Astrocyte (in vitro differentiated cells and primary cell): ENCODE data around the gene AMZ1. TPM values are rescaled to one million over a fixed set of nuclear protein-coding genes. Genes with fewer than 3 reads are reported as not detected.
"Not testable (repeated sequence)": the region's sequence is repeated elsewhere in the genome, so short reads cannot be mapped to it uniquely, and the experiment has no call there.

Source experiments
- DNase-seq: peaks from one replicate; pipeline ENCODE4 v3.0.0-alpha.2; 2010; ENCODE audit warnings: low read depth
- FAIRE-seq: peaks from 2 replicates; lab custom pipeline; 2011; peaks lifted over from hg19 to GRCh38; lab: Jason Lieb, UNC
- H2AFZ ChIP-seq: 2 replicates; pipeline ENCODE4 v1.6.0; 2012; ENCODE audit warnings: low read depth, low read length, inconsistent platforms
- H3K27ac ChIP-seq: 2 replicates; pipeline ENCODE4 v1.5.1; 2011; ENCODE audit warnings: low read depth, low read length, inconsistent platforms
- H3K27me3 ChIP-seq: 2 replicates; pipeline ENCODE4 v1.6.0; 2011; ENCODE audit warnings: low read length, inconsistent platforms; ENCODE audit not compliant: insufficient read depth
- H3K36me3 ChIP-seq: 2 replicates; pipeline ENCODE4 v1.5.1; 2011; ENCODE audit warnings: low read length, inconsistent platforms; ENCODE audit not compliant: insufficient read depth
- H3K4me1 ChIP-seq: 2 replicates; pipeline ENCODE4 v1.5.1; 2011; ENCODE audit warnings: low read length, inconsistent platforms; ENCODE audit not compliant: insufficient read depth
- H3K4me2 ChIP-seq: 2 replicates; pipeline ENCODE4 v1.6.0; 2012; ENCODE audit warnings: low read length, inconsistent platforms
- H3K4me3 ChIP-seq: 2 replicates; pipeline ENCODE4 v1.5.1; 2011; ENCODE audit warnings: low read depth, mild to moderate bottlenecking, low read length, inconsistent platforms; ENCODE audit not compliant: insufficient read depth
- H3K79me2 ChIP-seq: 2 replicates; pipeline ENCODE4 v1.6.0; 2012; ENCODE audit warnings: mild to moderate bottlenecking, low read length, inconsistent platforms; ENCODE audit not compliant: insufficient read depth
- H3K9ac ChIP-seq: 2 replicates; pipeline ENCODE4 v1.6.0; 2012; ENCODE audit warnings: mild to moderate bottlenecking, low read length, inconsistent platforms
- H3K9me3 ChIP-seq: 2 replicates; pipeline ENCODE4 v1.5.1; 2012; ENCODE audit warnings: low read depth, mild to moderate bottlenecking, low read length, inconsistent platforms; ENCODE audit not compliant: insufficient read depth
- H4K20me1 ChIP-seq: 2 replicates; pipeline ENCODE4 v1.6.0; 2012; ENCODE audit warnings: low read length, inconsistent platforms; ENCODE audit not compliant: insufficient read depth
- H3K27ac Mint-ChIP-seq: one replicate; pipeline ENCODE4 v1.8.0; 2021; ENCODE audit warnings: mild to moderate bottlenecking, mixed read lengths; ENCODE audit not compliant: unreplicated experiment
- H3K27me3 Mint-ChIP-seq: one replicate; pipeline ENCODE4 v1.8.0; 2021; ENCODE audit warnings: low read depth, mixed read lengths; ENCODE audit not compliant: unreplicated experiment
- H3K36me3 Mint-ChIP-seq: one replicate; pipeline ENCODE4 v1.8.0; 2021; ENCODE audit warnings: low read depth, mixed read lengths; ENCODE audit not compliant: unreplicated experiment
- H3K4me1 Mint-ChIP-seq: one replicate; pipeline ENCODE4 v1.8.0; 2021; ENCODE audit warnings: low read depth, mixed read lengths; ENCODE audit not compliant: unreplicated experiment
- H3K4me3 Mint-ChIP-seq: one replicate; pipeline ENCODE4 v1.8.0; 2021; ENCODE audit warnings: mild to moderate bottlenecking, moderate library complexity, mixed read lengths; ENCODE audit not compliant: unreplicated experiment
- H3K9me3 Mint-ChIP-seq: one replicate; pipeline ENCODE4 v1.8.0; 2021; ENCODE audit warnings: mild to moderate bottlenecking, mixed read lengths; ENCODE audit not compliant: unreplicated experiment
- EZH2 ChIP-seq: IDR thresholded peaks from 2 replicates; pipeline ENCODE4 v1.6.1; 2012; ENCODE audit warnings: mild to moderate bottlenecking, low read length, inconsistent platforms; ENCODE audit not compliant: insufficient read depth
- total RNA-seq: library from RNA; stranded (reverse); gene quantifications from 2 replicates; pipeline ENCODE4 v1.2.1, GENCODE V29; 2021
- TF ChIP-seq, protein P1 (sequence below): IDR thresholded peaks from 2 replicates; pipeline ENCODE4 v1.5.1; 2011; ENCODE audit warnings: low read depth, mild to moderate bottlenecking, inconsistent platforms, low read length, moderate library complexity; ENCODE audit not compliant: insufficient read depth

The AMZ1 gene
- total RNA-seq, 1 donor from 2014 or later, result 3.4 TPM

DNA sequence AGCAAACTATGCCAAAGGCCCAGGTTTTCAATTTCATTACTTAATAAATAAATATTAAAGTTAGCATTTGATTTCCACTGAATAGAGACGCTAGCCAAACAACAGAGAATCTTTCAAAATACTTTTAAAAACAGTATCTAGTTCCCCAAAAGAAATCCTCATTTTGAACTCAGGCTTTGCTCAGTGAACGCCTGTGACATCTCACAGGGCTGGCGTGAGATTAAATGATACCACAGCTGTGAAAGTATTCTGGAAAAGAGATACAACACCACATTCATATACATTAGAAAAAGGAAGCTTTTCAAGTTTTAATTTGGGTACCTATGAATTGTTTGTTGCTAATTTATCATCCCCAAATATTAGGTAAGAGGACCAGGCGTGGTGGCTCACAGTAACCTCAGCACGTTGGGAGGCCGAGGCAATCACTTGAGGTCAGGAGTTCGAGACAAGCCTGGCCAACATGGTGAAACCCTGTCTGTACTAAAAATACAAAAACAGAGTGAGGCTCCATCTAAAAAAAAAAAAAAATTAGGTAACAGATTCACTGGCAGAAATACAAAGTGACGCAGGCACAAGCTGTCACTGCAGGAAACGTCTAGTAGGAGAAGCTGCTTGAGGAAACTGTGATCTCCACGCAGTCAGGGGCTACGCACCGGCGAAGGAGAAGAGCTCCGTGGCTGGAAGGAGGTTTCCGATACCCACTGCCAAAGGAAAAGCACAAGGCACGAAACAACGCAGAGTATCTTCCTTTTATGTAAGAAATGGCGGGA lies 50.0 kb downstream of the AMZ1 start:
- Histone ChIP-seq H3K9ac (no peak overlapping the region), H3K79me2 (peaks cover 39% of the 10 kb centered on the region), H2AFZ (no peak overlapping the region), H3K4me3 (no peak overlapping the region), H3K9me3 (no peaks in the 10 kb centered on the region), H3K27ac (no peak overlapping the region), H3K4me1 (peaks cover 6% of the 10 kb centered on the region), H4K20me1 (peaks cover 51% of the 10 kb centered on the region), H3K36me3 (no peaks in the 10 kb centered on the region), H3K27me3 (no peaks in the 10 kb centered on the region), H3K4me2 (no peak overlapping the region)
- no peak for FAIRE-seq
- no peak for DNase-seq
- H3K36me3 Mint-ChIP-seq, result peaks cover 26% of the 10 kb centered on the region
- TF ChIP-seq, protein P1, sequence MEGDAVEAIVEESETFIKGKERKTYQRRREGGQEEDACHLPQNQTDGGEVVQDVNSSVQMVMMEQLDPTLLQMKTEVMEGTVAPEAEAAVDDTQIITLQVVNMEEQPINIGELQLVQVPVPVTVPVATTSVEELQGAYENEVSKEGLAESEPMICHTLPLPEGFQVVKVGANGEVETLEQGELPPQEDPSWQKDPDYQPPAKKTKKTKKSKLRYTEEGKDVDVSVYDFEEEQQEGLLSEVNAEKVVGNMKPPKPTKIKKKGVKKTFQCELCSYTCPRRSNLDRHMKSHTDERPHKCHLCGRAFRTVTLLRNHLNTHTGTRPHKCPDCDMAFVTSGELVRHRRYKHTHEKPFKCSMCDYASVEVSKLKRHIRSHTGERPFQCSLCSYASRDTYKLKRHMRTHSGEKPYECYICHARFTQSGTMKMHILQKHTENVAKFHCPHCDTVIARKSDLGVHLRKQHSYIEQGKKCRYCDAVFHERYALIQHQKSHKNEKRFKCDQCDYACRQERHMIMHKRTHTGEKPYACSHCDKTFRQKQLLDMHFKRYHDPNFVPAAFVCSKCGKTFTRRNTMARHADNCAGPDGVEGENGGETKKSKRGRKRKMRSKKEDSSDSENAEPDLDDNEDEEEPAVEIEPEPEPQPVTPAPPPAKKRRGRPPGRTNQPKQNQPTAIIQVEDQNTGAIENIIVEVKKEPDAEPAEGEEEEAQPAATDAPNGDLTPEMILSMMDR, result no peak
- no peak for TF ChIP-seq EZH2
- H3K4me3 Mint-ChIP-seq, result no peak overlapping the region
- no peak overlapping the region for H3K27ac Mint-ChIP-seq
- H3K4me1 Mint-ChIP-seq, result peaks cover 4% of the 10 kb centered on the region
- no peaks in the 10 kb centered on the region for H3K27me3 Mint-ChIP-seq
- peaks cover 6% of the 10 kb centered on the region for H3K9me3 Mint-ChIP-seq

DNA sequence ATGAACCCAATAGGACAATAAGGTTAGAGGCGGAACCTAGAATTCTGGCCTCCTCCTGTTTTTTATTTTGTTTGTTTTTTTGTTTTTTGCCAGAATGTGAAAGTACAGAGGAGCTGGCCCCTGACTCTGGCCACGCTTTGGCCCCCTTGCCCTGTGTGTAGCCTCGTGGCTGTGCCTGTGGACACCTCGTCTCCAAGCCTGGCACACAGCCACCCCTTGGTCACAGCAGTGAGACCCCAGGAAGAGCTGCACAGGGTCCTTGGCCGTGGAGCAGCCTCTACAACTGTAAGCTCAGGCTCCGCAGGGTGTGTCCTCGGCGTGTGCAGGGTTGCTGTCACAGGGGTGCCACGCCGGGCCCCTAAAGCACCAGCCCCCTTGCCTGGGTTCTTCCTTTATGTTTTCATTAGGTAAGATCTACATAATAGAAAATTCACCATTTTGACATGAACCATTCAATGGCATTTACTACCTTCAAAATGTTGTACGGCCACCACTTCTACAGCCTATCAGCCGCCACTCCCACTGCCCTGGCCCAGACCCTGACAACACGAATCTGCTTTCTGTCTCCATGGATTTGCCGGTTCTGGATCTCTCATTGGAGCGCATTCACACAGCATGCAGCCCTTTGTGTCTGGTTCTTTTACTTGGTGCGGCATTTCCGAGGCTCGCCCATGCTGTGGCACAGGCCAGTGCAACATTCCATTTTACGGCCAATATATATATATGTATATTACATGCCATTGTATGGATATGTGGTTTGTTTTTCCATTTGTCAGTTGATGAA lies 51.0 kb downstream of the AMZ1 start:
- Mint-ChIP-seq H3K27me3 (no peaks in the 10 kb centered on the region), H3K4me3 (no peak overlapping the region), H3K4me1 (peaks cover 2% of the 10 kb centered on the region), H3K27ac (no peak overlapping the region), H3K9me3 (peaks cover 12% of the 10 kb centered on the region), H3K36me3 (peaks cover 29% of the 10 kb centered on the region)
- H3K9me3 ChIP-seq, result no peaks in the 10 kb centered on the region
- H3K4me1 ChIP-seq, result no peaks in the 10 kb centered on the region
- no peak overlapping the region for H3K27ac ChIP-seq
- H3K4me3 ChIP-seq, result no peak overlapping the region
- peaks cover 34% of the 10 kb centered on the region for H3K79me2 ChIP-seq
- no peak overlapping the region for H3K9ac ChIP-seq
- H3K27me3 ChIP-seq, result no peaks in the 10 kb centered on the region
- no peaks in the 10 kb centered on the region for H3K36me3 ChIP-seq
- FAIRE-seq (no peak), DNase-seq (no peak)
- no peak overlapping the region for H3K4me2 ChIP-seq
- no peak overlapping the region for H2AFZ ChIP-seq
- TF ChIP-seq EZH2, result no peak
- TF ChIP-seq, protein P1, result no peak
- peaks cover 52% of the 10 kb centered on the region for H4K20me1 ChIP-seq

DNA sequence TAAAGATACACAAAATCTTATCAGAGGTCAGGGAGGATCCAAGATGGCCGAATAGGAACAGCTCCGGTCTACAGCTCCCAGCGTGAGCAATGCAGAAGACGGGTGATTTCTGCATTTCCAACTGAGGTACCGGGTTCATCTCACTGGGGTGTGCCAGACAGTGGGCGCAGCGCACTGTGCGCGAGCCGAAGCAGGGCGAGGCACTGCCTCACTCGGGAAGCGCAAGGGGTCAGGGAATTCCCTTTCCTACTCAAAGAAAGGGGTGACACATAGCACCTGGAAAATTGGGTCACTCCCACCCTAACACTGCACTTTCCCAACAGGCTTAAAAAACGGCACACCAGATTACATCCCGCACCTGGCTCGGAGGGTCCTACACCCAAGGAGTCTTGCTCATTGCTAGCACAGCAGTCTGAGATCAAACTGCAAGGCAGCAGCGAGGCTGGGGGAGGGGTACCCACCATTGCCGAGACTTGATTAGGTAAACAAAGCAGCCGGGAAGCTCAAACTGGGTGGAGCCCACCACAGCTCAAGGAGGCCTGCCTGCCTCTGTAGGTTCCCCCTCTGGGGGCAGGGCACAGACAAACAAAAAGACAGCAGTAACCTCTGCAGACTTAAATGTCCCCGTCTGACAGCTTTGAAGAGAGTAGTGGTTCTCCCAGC lies 55.7 kb downstream of the AMZ1 start:
- H3K27me3 Mint-ChIP-seq, H3K27ac ChIP-seq, H3K4me3 Mint-ChIP-seq, H3K4me3 ChIP-seq, H3K4me1 ChIP-seq, H3K27me3 ChIP-seq, FAIRE-seq, H3K9me3 ChIP-seq, H3K79me2 ChIP-seq, DNase-seq, H3K9ac ChIP-seq, H3K4me1 Mint-ChIP-seq, H3K36me3 ChIP-seq, H2AFZ ChIP-seq, H3K4me2 ChIP-seq, H3K27ac Mint-ChIP-seq: not testable (repeated sequence)
- Mint-ChIP-seq H3K36me3 (peaks cover 33% of the 10 kb centered on the region), H3K9me3 (peaks cover 31% of the 10 kb centered on the region)
- peaks cover 27% of the 10 kb centered on the region for H4K20me1 ChIP-seq

DNA sequence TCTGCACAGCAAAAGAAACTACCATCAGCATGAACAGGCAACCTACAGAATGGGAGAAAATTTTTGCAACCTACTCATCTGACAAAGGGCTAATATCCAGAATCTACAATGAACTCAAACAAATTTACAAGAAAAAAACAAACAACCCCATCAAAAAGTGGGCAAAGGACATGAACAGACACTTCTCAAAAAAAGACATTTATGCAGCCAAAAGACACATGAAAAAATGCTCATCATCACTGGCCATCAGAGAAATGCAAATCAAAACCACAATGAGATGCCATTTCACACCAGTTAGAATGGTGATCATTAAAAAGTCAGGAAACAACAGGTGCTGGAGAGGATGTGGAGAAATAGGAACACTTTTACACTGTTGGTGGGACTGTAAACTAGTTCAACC lies 60.7 kb downstream of the AMZ1 start:
- H3K9me3 Mint-ChIP-seq, result peaks cover 20% of the 10 kb centered on the region
- H2AFZ ChIP-seq, DNase-seq, H3K27ac Mint-ChIP-seq, H3K4me1 Mint-ChIP-seq, H3K9ac ChIP-seq, H3K9me3 ChIP-seq, H3K4me3 Mint-ChIP-seq, H3K4me2 ChIP-seq, H3K4me1 ChIP-seq, H3K27me3 Mint-ChIP-seq, FAIRE-seq, H3K27me3 ChIP-seq, H3K4me3 ChIP-seq, H3K27ac ChIP-seq, H3K36me3 ChIP-seq: not testable (repeated sequence)
- peaks cover 30% of the 10 kb centered on the region for H3K79me2 ChIP-seq
- H4K20me1 ChIP-seq, result peaks cover 14% of the 10 kb centered on the region
- peaks cover 13% of the 10 kb centered on the region for H3K36me3 Mint-ChIP-seq
